SJSA1 (cell line): Measurements from ENCODE around the gene SCAF11. TPM values are rescaled to one million over a fixed set of nuclear protein-coding genes. Genes with fewer than 3 reads are reported as not detected.

ENCODE experiments used
- DNase-seq, 2 experiments: peaks; one replicate each; pipeline ENCODE4 v3.0.0-alpha.2; 2015 to 2020; ENCODE audit warnings: low spot score in 2 of 2, low read depth in 1 of 2
- H3K27ac ChIP-seq: fragments of 250-450 bp; sonication (Bioruptor Pico); 2 replicates; pipeline ENCODE4 v1.5.1; 2020; ENCODE audit warnings: mild to moderate bottlenecking, moderate library complexity
- H3K27me3 ChIP-seq: fragments of 250-450 bp; sonication (Bioruptor Pico); replicated peaks from 2 replicates; pipeline ENCODE4 v1.5.1; 2020; ENCODE audit warnings: mild to moderate bottlenecking, moderate library complexity
- H3K36me3 ChIP-seq: fragments of 250-450 bp; sonication (Bioruptor Pico); 2 replicates; pipeline ENCODE4 v1.5.1; 2020; ENCODE audit warnings: mild to moderate bottlenecking
- H3K4me1 ChIP-seq: fragments of 250-450 bp; sonication (Bioruptor Pico); replicated peaks from 2 replicates; pipeline ENCODE4 v1.6.1; 2021; ENCODE audit warnings: mild to moderate bottlenecking
- H3K4me3 ChIP-seq: fragments of 250-450 bp; sonication (Bioruptor Pico); 2 replicates; pipeline ENCODE4 v1.5.1; 2020; ENCODE audit warnings: mild to moderate bottlenecking
- H3K9me3 ChIP-seq: fragments of 250-450 bp; sonication (Bioruptor Pico); replicated peaks from 2 replicates; pipeline ENCODE4 v1.5.1; 2020; ENCODE audit warnings: mild to moderate bottlenecking
- total RNA-seq: library from RNA; depleted of rRNA; stranded (reverse); fragments of >200 nt; shearing (Covaris generic); gene quantifications from 2 replicates; pipeline ENCODE4 v1.2.3, GENCODE V29; 2014

Gene SCAF11
- total RNA-seq, 1 experiment from 2014 or later = 98.0 TPM

GRCh38 chr12:45973526-45973925 is 16.8 kb downstream of the SCAF11 start:
- no peak overlapping the region for H3K4me3 ChIP-seq
- H3K27me3 ChIP-seq = no peaks in the 10 kb centered on the region
- DNase-seq = peak in 1 of 2 experiments; percentile 58
- H3K36me3 ChIP-seq = peaks cover 34% of the 10 kb centered on the region
- H3K4me1 ChIP-seq = peaks cover 45% of the 10 kb centered on the region
- H3K27ac ChIP-seq = peak overlapping the region; percentile 70
- H3K9me3 ChIP-seq = no peaks in the 10 kb centered on the region

GRCh38 chr12:45970391-45970790 is 20.0 kb downstream of the SCAF11 start:
- Histone ChIP-seq H3K27ac (no peak overlapping the region), H3K36me3 (peaks cover 29% of the 10 kb centered on the region), H3K4me3 (no peak overlapping the region), H3K4me1 (peaks cover 70% of the 10 kb centered on the region), H3K9me3 (no peaks in the 10 kb centered on the region), H3K27me3 (no peaks in the 10 kb centered on the region)
- DNase-seq = no peak

- Histone ChIP-seq H3K27ac (no peak overlapping the region), H3K9me3 (no peaks in the 10 kb centered on the region), H3K4me3 (no peak overlapping the region), H3K27me3 (no peaks in the 10 kb centered on the region), H3K36me3 (peaks cover 25% of the 10 kb centered on the region), H3K4me1 (peaks cover 58% of the 10 kb centered on the region)
- DNase-seq = no peak
Observed at GRCh38 chr12:45969084-45969483, 21.3 kb downstream of the SCAF11 start.

- DNase-seq = peak in 1 of 2 experiments; percentile 51
- peaks cover 40% of the 10 kb centered on the region for H3K36me3 ChIP-seq
- no peak overlapping the region for H3K4me3 ChIP-seq
- no peaks in the 10 kb centered on the region for H3K9me3 ChIP-seq
- no peaks in the 10 kb centered on the region for H3K27me3 ChIP-seq
- H3K27ac ChIP-seq = peak overlapping the region; percentile 44
- peaks cover 41% of the 10 kb centered on the region for H3K4me1 ChIP-seq
Observed at GRCh38 chr12:45966486-45966885, 23.9 kb downstream of the SCAF11 start.

GRCh38 chr12:45962553-45963325 is 27.6 kb downstream of the SCAF11 start:
- Histone ChIP-seq H3K9me3 (no peaks in the 10 kb centered on the region), H3K27me3 (no peaks in the 10 kb centered on the region), H3K4me3 (no peak overlapping the region), H3K36me3 (peaks cover 36% of the 10 kb centered on the region), H3K27ac (no peak overlapping the region), H3K4me1 (peaks cover 24% of the 10 kb centered on the region)
- no peak for DNase-seq

GRCh38 chr12:45959728-45960127 is 30.6 kb downstream of the SCAF11 start:
- no peak for DNase-seq
- no peak overlapping the region for H3K4me3 ChIP-seq
- H3K9me3 ChIP-seq = no peaks in the 10 kb centered on the region
- peaks cover 45% of the 10 kb centered on the region for H3K36me3 ChIP-seq
- no peaks in the 10 kb centered on the region for H3K27me3 ChIP-seq
- H3K27ac ChIP-seq = no peak overlapping the region
- no peaks in the 10 kb centered on the region for H3K4me1 ChIP-seq

- Histone ChIP-seq H3K4me3 (no peak overlapping the region), H3K9me3 (no peaks in the 10 kb centered on the region), H3K4me1 (no peaks in the 10 kb centered on the region), H3K36me3 (peaks cover 41% of the 10 kb centered on the region), H3K27ac (no peak overlapping the region), H3K27me3 (no peaks in the 10 kb centered on the region)
- DNase-seq = no peak
Observed at GRCh38 chr12:45959025-45959424, 31.3 kb downstream of the SCAF11 start.

- Histone ChIP-seq H3K27ac (no peak overlapping the region), H3K9me3 (no peaks in the 10 kb centered on the region), H3K36me3 (peaks cover 55% of the 10 kb centered on the region), H3K4me1 (no peaks in the 10 kb centered on the region), H3K4me3 (no peak overlapping the region), H3K27me3 (no peaks in the 10 kb centered on the region)
- DNase-seq = no peak
Observed at GRCh38 chr12:45948546-45948945, 41.8 kb downstream of the SCAF11 start.

- Histone ChIP-seq H3K4me3 (no peak overlapping the region), H3K27ac (no peak overlapping the region), H3K9me3 (no peaks in the 10 kb centered on the region), H3K27me3 (no peaks in the 10 kb centered on the region), H3K36me3 (peaks cover 65% of the 10 kb centered on the region), H3K4me1 (no peaks in the 10 kb centered on the region)
- DNase-seq = no peak
Observed at GRCh38 chr12:45946435-45946834, 43.9 kb downstream of the SCAF11 start.

- DNase-seq = no peak
- H3K27me3 ChIP-seq = no peaks in the 10 kb centered on the region
- H3K36me3 ChIP-seq = peaks cover 76% of the 10 kb centered on the region
- H3K9me3 ChIP-seq = no peaks in the 10 kb centered on the region
- no peaks in the 10 kb centered on the region for H3K4me1 ChIP-seq
- H3K4me3 ChIP-seq = no peak overlapping the region
- H3K27ac ChIP-seq = no peak overlapping the region
Observed at GRCh38 chr12:45944771-45945170, 45.6 kb downstream of the SCAF11 start.

GRCh38 chr12:45939759-45940158 is 50.6 kb downstream of the SCAF11 start:
- Histone ChIP-seq H3K9me3 (no peaks in the 10 kb centered on the region), H3K4me1 (no peaks in the 10 kb centered on the region), H3K36me3 (peaks cover 76% of the 10 kb centered on the region), H3K27me3 (no peaks in the 10 kb centered on the region), H3K4me3 (no peak overlapping the region), H3K27ac (no peak overlapping the region)
- DNase-seq = no peak

- Histone ChIP-seq H3K27me3 (no peaks in the 10 kb centered on the region), H3K4me1 (no peaks in the 10 kb centered on the region), H3K4me3 (no peak overlapping the region), H3K36me3 (peaks cover 74% of the 10 kb centered on the region), H3K9me3 (no peaks in the 10 kb centered on the region), H3K27ac (no peak overlapping the region)
- DNase-seq = no peak
Observed at GRCh38 chr12:45938566-45938965, 51.8 kb downstream of the SCAF11 start.

- H3K27ac ChIP-seq = no peak overlapping the region
Observed at GRCh38 chr12:45934956-45935355, 55.4 kb downstream of the SCAF11 start.

GRCh38 chr12:45933504-45933903 is 56.9 kb downstream of the SCAF11 start:
- H3K36me3 ChIP-seq = peaks cover 64% of the 10 kb centered on the region
- DNase-seq = no peak
- no peaks in the 10 kb centered on the region for H3K27me3 ChIP-seq
- H3K9me3 ChIP-seq = no peaks in the 10 kb centered on the region
- H3K4me3 ChIP-seq = no peak overlapping the region
- H3K4me1 ChIP-seq = no peaks in the 10 kb centered on the region
- no peak overlapping the region for H3K27ac ChIP-seq

More at GRCh38 chr12:45934956-45935355, 55.4 kb downstream of the SCAF11 start:
- Histone ChIP-seq H3K36me3 (peaks cover 60% of the 10 kb centered on the region), H3K27me3 (no peaks in the 10 kb centered on the region), H3K4me3 (no peak overlapping the region), H3K4me1 (no peaks in the 10 kb centered on the region), H3K9me3 (no peaks in the 10 kb centered on the region)
- DNase-seq = no peak

GRCh38 chr12:45930369-45930768 is 60.0 kb downstream of the SCAF11 start:
- Histone ChIP-seq H3K4me1 (no peaks in the 10 kb centered on the region), H3K27ac (no peak overlapping the region), H3K4me3 (no peak overlapping the region), H3K27me3 (no peaks in the 10 kb centered on the region), H3K36me3 (peaks cover 73% of the 10 kb centered on the region), H3K9me3 (no peaks in the 10 kb centered on the region)
- DNase-seq = no peak
